IgD-negative memory B cell (primary cell): Measurements from ENCODE around the gene SLFN11. TPM values are rescaled to one million over a fixed set of nuclear protein-coding genes. Genes with fewer than 3 reads are reported as not detected.

Experiments
- H3K27ac Mint-ChIP-seq, 3 donors: one replicate each; pipeline ENCODE4 v1.8.0; 2020 to 2022; ENCODE audit warnings: mild to moderate bottlenecking in 3 of 3, mixed read lengths in 3 of 3, moderate library complexity in 1 of 3
- H3K27me3 Mint-ChIP-seq: one replicate; pipeline ENCODE4 v1.8.0; 2021; ENCODE audit warnings: mixed read lengths
- H3K36me3 Mint-ChIP-seq: one replicate; pipeline ENCODE4 v1.8.0; 2020; ENCODE audit warnings: mild to moderate bottlenecking, mixed read lengths
- H3K4me1 Mint-ChIP-seq, 3 donors: one replicate each; pipeline ENCODE4 v1.8.0; 2020 to 2022; ENCODE audit warnings: mixed read lengths in 3 of 3, mild to moderate bottlenecking in 1 of 3
- H3K4me3 Mint-ChIP-seq, 4 donors: one replicate each; pipeline ENCODE4 v1.8.0; 2020 to 2022; ENCODE audit warnings: mild to moderate bottlenecking in 4 of 4, mixed read lengths in 4 of 4, moderate library complexity in 3 of 4
- H3K9me3 Mint-ChIP-seq, 3 donors: one replicate each; pipeline ENCODE4 v1.8.0; 2020 to 2021; ENCODE audit warnings: mixed read lengths in 3 of 3, mild to moderate bottlenecking in 1 of 3
- polyA plus RNA-seq: library from polyadenylated mRNA; unstranded; fragments of 300-500 nt; fragmentation: Illumina TruSeq; gene quantifications from one replicate; pipeline ENCODE4 v1.2.3, GENCODE V29; 2021

Gene SLFN11
- polyA plus RNA-seq, 1 donor from 2014 or later: 11.2 TPM

DNA sequence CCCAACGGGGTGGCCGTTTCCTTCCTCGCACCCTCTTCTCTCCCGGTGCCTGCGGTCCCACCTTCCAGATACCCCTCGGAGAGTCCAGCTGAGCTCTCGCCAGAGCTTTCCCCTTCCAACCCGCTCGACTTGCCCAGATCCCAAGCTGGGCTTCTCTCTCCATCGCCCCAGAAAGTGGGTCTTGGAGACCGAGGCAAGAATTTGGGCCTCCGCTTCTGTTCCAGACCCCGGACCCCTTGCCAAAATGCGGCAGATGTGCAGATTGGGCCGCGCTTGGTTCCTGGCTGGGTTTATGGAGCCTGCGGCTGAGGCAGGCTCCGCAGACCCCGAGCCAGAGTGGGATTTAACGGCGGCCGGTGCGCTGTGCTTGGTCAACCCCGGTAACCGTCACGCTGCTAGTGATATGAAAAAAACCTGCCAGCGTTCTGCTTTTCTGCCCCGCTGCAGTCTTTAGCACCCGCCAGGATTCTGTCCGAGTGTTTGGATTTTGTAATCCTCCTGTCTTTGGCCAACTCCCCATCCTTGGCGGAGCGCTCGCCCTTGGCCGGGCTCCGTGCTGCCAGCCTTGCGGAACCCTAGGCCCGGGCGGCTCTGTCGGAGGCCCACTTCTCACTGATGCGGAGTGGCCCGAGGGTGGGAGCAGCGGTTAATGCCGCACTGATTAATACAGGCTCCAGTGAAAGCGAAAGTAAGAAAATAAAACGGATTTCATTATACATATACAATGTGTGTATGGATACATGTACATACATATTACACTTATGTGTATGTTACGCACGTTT, 754 bp upstream of the SLFN11 start:
- H3K4me1 Mint-ChIP-seq: peaks cover 25 to 39% (median 31%) of the 10 kb centered on the region in 3 donors
- no peaks in the 10 kb centered on the region for H3K27me3 Mint-ChIP-seq
- peaks cover 0 to 7% (median 0%) of the 10 kb centered on the region in 3 donors for H3K9me3 Mint-ChIP-seq
- no peaks in the 10 kb centered on the region for H3K36me3 Mint-ChIP-seq
- peak overlapping the region; percentile 85 to 99 (median 97) for H3K27ac Mint-ChIP-seq
- H3K4me3 Mint-ChIP-seq: peak overlapping the region; percentile 91 to 99 (median 96)

DNA sequence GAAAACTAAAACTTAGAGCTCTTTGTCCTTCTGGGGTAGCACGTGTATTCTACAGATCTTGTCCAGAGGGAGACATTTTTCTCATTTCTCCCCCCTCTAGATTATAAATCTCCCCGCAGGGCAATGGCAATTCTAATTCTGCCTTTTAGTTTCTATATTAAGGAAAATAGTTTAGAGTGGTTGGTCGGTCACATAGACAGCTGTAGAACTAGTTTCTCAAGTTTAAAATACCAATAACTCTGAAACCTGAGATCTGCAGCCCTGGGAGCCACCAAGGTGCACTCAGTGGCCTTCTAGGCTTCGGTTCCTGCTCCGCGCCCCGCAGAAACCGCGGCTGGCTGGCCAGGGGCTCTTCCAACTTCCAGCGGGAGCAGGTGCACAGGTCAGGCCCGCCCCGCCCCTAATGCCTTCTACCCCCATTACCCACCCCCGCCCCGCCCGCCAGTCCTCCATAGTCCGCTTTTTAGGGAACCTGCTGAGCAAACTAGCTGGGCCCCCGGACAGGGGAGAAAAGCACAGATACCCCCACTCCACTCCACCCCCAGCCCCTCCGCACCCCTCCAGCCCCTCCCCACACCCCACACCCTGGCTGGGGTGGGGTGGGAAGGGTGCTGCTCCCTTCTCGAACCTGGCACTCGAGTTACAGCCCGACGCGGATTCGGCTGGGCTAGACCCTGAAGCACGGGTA, 431 bp downstream of the SLFN11 start:
- Mint-ChIP-seq H3K4me3 (peak overlapping the region; percentile 91 to 99 (median 96)), H3K36me3 (no peaks in the 10 kb centered on the region), H3K27me3 (no peaks in the 10 kb centered on the region), H3K27ac (peak overlapping the region; percentile 85 to 99 (median 91)), H3K4me1 (peaks cover 30 to 48% (median 34%) of the 10 kb centered on the region in 3 donors), H3K9me3 (peaks cover 0 to 7% (median 0%) of the 10 kb centered on the region in 3 donors)

- Mint-ChIP-seq H3K27me3 (no peaks in the 10 kb centered on the region), H3K27ac (peak overlapping the region in 2 of 3 donors; percentile 17 to 63), H3K9me3 (peaks cover 0 to 7% (median 0%) of the 10 kb centered on the region in 3 donors), H3K4me3 (peak overlapping the region; percentile 38 to 71 (median 58)), H3K36me3 (no peaks in the 10 kb centered on the region), H3K4me1 (peaks cover 36 to 53% (median 37%) of the 10 kb centered on the region in 3 donors)
Measured at GRCh38 chr17:35371934-35372333, 1.5 kb downstream of the SLFN11 start.

GRCh38 chr17:35368081-35368830, 5.2 kb downstream of the SLFN11 start:
- Mint-ChIP-seq H3K4me1 (peaks cover 36 to 62% (median 38%) of the 10 kb centered on the region in 3 donors), H3K9me3 (peaks cover 0 to 7% (median 0%) of the 10 kb centered on the region in 3 donors), H3K36me3 (peaks cover 7% of the 10 kb centered on the region), H3K27me3 (no peaks in the 10 kb centered on the region), H3K4me3 (peak overlapping the region; percentile 17 to 83 (median 72)), H3K27ac (peak overlapping the region; percentile 19 to 89 (median 41))

DNA sequence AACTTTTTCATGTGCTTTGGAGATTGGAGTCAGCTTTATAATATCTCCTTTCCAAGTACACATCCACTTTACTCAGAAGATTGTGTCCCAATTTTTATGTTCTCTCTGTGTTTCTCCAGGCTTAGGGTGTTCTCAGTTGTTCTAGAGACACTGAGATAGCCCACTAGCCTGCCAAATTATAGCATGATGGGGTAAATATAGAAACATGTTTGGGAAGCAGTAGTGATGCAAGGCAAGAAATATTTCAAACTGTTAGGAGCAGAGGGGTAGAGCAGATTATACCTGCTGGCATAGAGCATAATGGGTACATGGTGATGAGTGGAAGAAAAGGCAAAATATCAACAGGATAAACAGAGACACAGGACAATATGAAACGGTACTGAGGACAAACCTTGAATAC, 12.4 kb downstream of the SLFN11 start:
- H3K27ac Mint-ChIP-seq: no peak overlapping the region
- peaks cover 10% of the 10 kb centered on the region for H3K36me3 Mint-ChIP-seq
- H3K27me3 Mint-ChIP-seq: no peaks in the 10 kb centered on the region
- peaks cover 15 to 27% (median 26%) of the 10 kb centered on the region in 3 donors for H3K4me1 Mint-ChIP-seq
- no peaks in the 10 kb centered on the region for H3K9me3 Mint-ChIP-seq
- H3K4me3 Mint-ChIP-seq: no peak overlapping the region

- Mint-ChIP-seq H3K27me3 (no peaks in the 10 kb centered on the region), H3K9me3 (no peaks in the 10 kb centered on the region), H3K36me3 (peaks cover 8% of the 10 kb centered on the region), H3K4me3 (no peak overlapping the region), H3K4me1 (peaks cover 14 to 20% (median 19%) of the 10 kb centered on the region in 3 donors), H3K27ac (no peak overlapping the region)
Measured at GRCh38 chr17:35359398-35359797, 14.0 kb downstream of the SLFN11 start.

- no peaks in the 10 kb centered on the region for H3K27me3 Mint-ChIP-seq
- H3K4me3 Mint-ChIP-seq: no peak overlapping the region
- no peak overlapping the region for H3K27ac Mint-ChIP-seq
- peaks cover 6 to 11% (median 9%) of the 10 kb centered on the region in 3 donors for H3K4me1 Mint-ChIP-seq
- H3K9me3 Mint-ChIP-seq: no peaks in the 10 kb centered on the region
- H3K36me3 Mint-ChIP-seq: peaks cover 2% of the 10 kb centered on the region
Measured at GRCh38 chr17:35352284-35352683, 21.1 kb downstream of the SLFN11 start.

DNA sequence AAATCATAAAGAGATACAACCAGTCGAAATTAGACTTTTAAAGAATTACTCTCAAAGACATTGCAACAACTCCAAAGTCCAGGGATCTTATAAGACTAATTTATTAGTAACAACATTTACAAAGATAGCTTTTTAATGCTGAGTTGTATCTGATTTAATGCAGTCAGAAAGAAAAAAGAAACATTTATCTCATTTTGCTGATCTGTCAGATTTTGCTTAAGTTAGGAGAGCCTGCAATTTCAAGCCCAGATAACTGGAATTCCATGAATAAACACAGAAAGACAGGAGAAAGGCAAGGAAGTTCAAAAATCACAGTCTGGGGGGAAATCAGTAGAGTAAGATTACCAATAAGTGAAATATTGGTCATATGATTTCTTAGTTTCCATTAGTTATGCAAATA, 22.9 kb downstream of the SLFN11 start:
- peak overlapping the region in 1 of 3 donors; percentile 60 for H3K27ac Mint-ChIP-seq
- no peaks in the 10 kb centered on the region for H3K9me3 Mint-ChIP-seq
- peaks cover 10 to 24% (median 16%) of the 10 kb centered on the region in 3 donors for H3K4me1 Mint-ChIP-seq
- H3K36me3 Mint-ChIP-seq: peaks cover 2% of the 10 kb centered on the region
- no peaks in the 10 kb centered on the region for H3K27me3 Mint-ChIP-seq
- H3K4me3 Mint-ChIP-seq: no peak overlapping the region

DNA sequence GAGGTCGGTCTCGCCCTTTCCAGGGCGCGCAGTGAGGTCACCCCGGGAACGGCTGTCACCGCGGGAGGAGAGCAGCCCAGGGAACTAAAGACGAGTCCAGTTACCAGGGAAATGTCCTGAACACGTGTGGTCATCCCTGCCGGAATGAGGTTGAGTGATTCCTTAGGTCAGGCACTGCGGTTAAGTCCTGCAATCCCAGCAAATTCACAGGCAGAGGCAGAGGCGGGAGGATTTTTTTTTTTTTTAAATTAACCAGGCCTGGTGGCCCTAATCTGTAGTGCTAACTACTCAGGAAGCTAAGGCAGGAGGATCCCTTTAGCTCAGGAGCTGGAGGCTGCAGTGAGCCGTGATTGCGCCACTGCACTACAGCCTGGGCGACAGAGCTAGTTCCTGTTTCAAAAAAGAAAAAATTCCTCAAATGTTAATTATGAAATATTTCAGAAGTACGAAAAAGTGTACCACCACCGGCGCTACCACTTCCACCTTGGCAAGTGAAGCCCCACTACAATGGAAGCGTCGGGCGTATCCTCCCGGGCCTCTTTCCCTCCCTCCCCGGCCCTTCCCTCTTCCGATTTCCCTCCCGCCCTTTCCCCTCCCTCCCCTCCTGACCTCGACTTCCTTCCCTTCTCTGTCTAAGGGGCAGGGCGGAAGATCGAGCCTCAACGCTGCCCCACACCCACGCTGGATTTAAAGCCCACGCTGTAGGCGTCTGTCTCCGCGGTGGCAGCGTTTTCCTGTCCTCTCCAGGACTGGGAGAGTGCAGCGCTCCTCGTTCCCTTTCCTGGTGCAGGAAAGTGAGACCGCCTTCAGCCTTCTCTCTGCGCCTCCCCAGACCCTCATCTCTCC, 27.3 kb downstream of the SLFN11 start:
- peaks cover 32 to 40% (median 35%) of the 10 kb centered on the region in 3 donors for H3K4me1 Mint-ChIP-seq
- H3K9me3 Mint-ChIP-seq: no peaks in the 10 kb centered on the region
- H3K27ac Mint-ChIP-seq: peak overlapping the region in 2 of 3 donors; percentile 69 to 92
- H3K27me3 Mint-ChIP-seq: no peaks in the 10 kb centered on the region
- no peaks in the 10 kb centered on the region for H3K36me3 Mint-ChIP-seq
- H3K4me3 Mint-ChIP-seq: peak overlapping the region; percentile 44 to 97 (median 90)

DNA sequence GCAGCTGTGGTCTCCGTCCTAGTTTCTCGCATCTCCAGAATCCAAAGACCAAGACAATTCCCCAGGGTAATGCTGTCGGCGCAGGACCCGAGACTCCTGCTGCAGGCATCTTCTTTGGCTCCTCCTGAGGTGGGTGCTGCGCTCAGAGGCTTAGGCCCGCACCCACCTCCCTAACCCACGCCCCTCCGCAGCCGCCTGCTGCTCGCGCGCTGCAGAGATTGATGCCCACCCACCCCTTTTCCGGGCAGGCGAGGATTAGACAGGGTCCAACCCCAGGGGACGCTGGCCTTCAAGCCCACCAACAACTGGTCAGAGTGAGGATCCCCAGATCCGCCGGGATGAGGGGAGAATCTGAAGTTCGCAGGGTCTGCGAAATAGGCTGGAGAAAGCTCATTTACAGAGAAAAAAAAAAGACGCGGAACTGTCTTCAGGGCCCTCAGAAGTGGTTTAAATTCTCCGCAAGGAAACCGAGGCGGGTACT, 27.9 kb downstream of the SLFN11 start:
- Mint-ChIP-seq H3K4me1 (peaks cover 32 to 44% (median 35%) of the 10 kb centered on the region in 3 donors), H3K9me3 (no peaks in the 10 kb centered on the region), H3K36me3 (no peaks in the 10 kb centered on the region), H3K27me3 (no peaks in the 10 kb centered on the region), H3K4me3 (peak overlapping the region; percentile 44 to 97 (median 90)), H3K27ac (peak overlapping the region in 1 of 3 donors; percentile 92)

DNA sequence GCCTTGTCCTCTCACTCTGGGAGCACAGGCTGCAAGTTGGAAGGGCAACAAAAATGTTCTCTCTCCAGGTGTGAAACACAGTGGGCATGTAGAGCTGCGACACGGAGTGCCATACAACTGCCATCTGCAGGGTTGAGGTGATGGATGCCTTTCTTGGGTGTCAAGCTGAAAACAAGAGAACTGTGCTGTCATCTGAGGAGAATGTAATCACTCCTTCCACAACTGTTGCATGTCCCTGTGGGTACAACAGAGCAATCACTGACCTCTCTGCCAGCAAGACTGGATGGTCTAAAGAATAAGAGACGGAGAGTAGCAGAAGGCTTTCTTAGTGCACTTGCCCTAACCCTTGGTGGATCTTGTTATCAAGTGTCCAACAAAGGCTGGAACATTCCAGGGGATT, 29.2 kb downstream of the SLFN11 start:
- H3K27me3 Mint-ChIP-seq: no peaks in the 10 kb centered on the region
- H3K9me3 Mint-ChIP-seq: no peaks in the 10 kb centered on the region
- no peaks in the 10 kb centered on the region for H3K36me3 Mint-ChIP-seq
- peak overlapping the region in 3 of 4 donors; percentile 30 to 54 (median 46) for H3K4me3 Mint-ChIP-seq
- peaks cover 32 to 41% (median 35%) of the 10 kb centered on the region in 3 donors for H3K4me1 Mint-ChIP-seq
- H3K27ac Mint-ChIP-seq: no peak overlapping the region

GRCh38 chr17:35342276-35342675, 31.1 kb downstream of the SLFN11 start:
- Mint-ChIP-seq H3K9me3 (no peaks in the 10 kb centered on the region), H3K4me3 (peak overlapping the region in 2 of 4 donors; percentile 83 to 91), H3K27me3 (no peaks in the 10 kb centered on the region), H3K27ac (peak overlapping the region in 2 of 3 donors; percentile 8 to 47), H3K36me3 (no peaks in the 10 kb centered on the region), H3K4me1 (peaks cover 26 to 35% (median 30%) of the 10 kb centered on the region in 3 donors)

- no peaks in the 10 kb centered on the region for H3K27me3 Mint-ChIP-seq
Measured at GRCh38 chr17:35341411-35341992, 31.9 kb downstream of the SLFN11 start.

More at GRCh38 chr17:35341411-35341992, 31.9 kb downstream of the SLFN11 start:
- Mint-ChIP-seq H3K36me3 (no peaks in the 10 kb centered on the region), H3K4me1 (peaks cover 22 to 31% (median 25%) of the 10 kb centered on the region in 3 donors), H3K9me3 (no peaks in the 10 kb centered on the region), H3K4me3 (peak overlapping the region; percentile 18 to 91 (median 62)), H3K27ac (peak overlapping the region; percentile 8 to 47 (median 25))
